Measurements from ENCODE around the gene FGF18.

DNA sequence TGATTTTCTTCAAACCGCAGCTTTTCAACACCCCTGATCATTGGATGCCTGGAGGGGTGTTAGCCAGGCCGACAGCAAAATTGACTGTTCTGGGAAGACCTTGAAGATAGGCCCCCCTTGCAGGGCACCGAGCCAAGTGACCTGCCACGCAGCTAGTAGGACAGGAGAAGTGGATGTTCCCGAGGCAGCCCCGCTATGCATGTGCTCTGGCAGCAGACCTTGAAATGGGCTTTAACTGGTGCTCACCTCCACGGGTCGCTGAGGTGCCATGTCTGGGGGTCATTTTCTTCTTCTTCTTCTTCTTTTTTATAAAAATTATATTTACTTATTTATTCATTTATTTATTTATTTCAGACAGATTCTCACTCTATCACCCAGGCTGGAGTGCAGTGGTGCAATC, 12.6 kb downstream of the FGF18 start:
- TF ChIP-seq CTCF (IDR thresholded peaks at IDR 0.05; ENCODE audit: poor library complexity) = no peak
- TF ChIP-seq EZH2 (IDR thresholded peaks at IDR 0.05; ENCODE audit: borderline replicate concordance) = no peak

All from hepatocyte (in vitro differentiated cells).